Measurements from ENCODE around the gene LOXHD1. TPM values are rescaled to one million over a fixed set of nuclear protein-coding genes. Genes with fewer than 3 reads are reported as not detected.

LOXHD1 gene
- total RNA-seq, 2 experiments from 2014 or later: not detected

GRCh38 chr18:46531482-46531881 lies 125.5 kb downstream of the LOXHD1 start:
- no peaks in the 10 kb centered on the region for H3K36me3 Mint-ChIP-seq (ENCODE audit: low read depth)
- no peaks in the 10 kb centered on the region for H3K4me1 Mint-ChIP-seq
- H3K4me3 Mint-ChIP-seq: no peak overlapping the region
- H3K27ac Mint-ChIP-seq: no peak overlapping the region
- H3K27me3 Mint-ChIP-seq: peaks cover 8% of the 10 kb centered on the region
- CTCF ChIA-PET: interaction anchor here (0.8 to 1.1 kb wide), 2 partner anchors 14 to 358 kb away, joined by 3 to 4 read pairs; a partner anchor contains a TSS
- no peak for DNase-seq
- POLR2A ChIA-PET: no interaction called here
- H3K9me3 Mint-ChIP-seq: no peaks in the 10 kb centered on the region

- POLR2A ChIA-PET: no interaction called here
- H3K4me3 Mint-ChIP-seq: no peak overlapping the region
- DNase-seq: no peak
- no peak overlapping the region for H3K27ac Mint-ChIP-seq
- H3K36me3 Mint-ChIP-seq (ENCODE audit: low read depth): no peaks in the 10 kb centered on the region
- H3K27me3 Mint-ChIP-seq: peaks cover 9% of the 10 kb centered on the region
- CTCF ChIA-PET: interaction anchor here (0.6 kb wide), 1 partner anchor 130 kb away, joined by 3 read pairs; no protein-coding TSS in a partner anchor
- no peaks in the 10 kb centered on the region for H3K4me1 Mint-ChIP-seq
- no peaks in the 10 kb centered on the region for H3K9me3 Mint-ChIP-seq
These were observed 129.0 kb downstream of the LOXHD1 start for GRCh38 chr18:46528037-46528436.

- Mint-ChIP-seq H3K9me3 (no peaks in the 10 kb centered on the region), H3K36me3 (ENCODE audit: low read depth) (no peaks in the 10 kb centered on the region), H3K4me1 (no peaks in the 10 kb centered on the region), H3K4me3 (no peak overlapping the region), H3K27ac (no peak overlapping the region), H3K27me3 (peaks cover 8% of the 10 kb centered on the region)
- ChIA-PET POLR2A (no interaction called here), CTCF (interaction anchor here (1.1 kb wide), 1 partner anchor 11 kb away, joined by 3 read pairs; no protein-coding TSS in a partner anchor)
- no peak for DNase-seq
These were observed 137.2 kb downstream of the LOXHD1 start for GRCh38 chr18:46519870-46520269.

GRCh38 chr18:46518438-46518837 lies 138.6 kb downstream of the LOXHD1 start:
- ChIA-PET CTCF (interaction anchor here (0.8 to 2.4 kb wide), 3 partner anchors 140 to 345 kb away, joined by 3 to 8 read pairs (median 4); a partner anchor contains a TSS), POLR2A (no interaction called here)
- Mint-ChIP-seq H3K27ac (no peak overlapping the region), H3K27me3 (peaks cover 8% of the 10 kb centered on the region), H3K4me1 (no peaks in the 10 kb centered on the region), H3K9me3 (no peaks in the 10 kb centered on the region), H3K36me3 (ENCODE audit: low read depth) (no peaks in the 10 kb centered on the region), H3K4me3 (no peak overlapping the region)
- no peak for DNase-seq

- peaks cover 10% of the 10 kb centered on the region for H3K27me3 Mint-ChIP-seq
- ChIA-PET CTCF (interaction anchor here (1.8 to 2.4 kb wide), 2 partner anchors 236 to 343 kb away, joined by 4 to 8 read pairs; a partner anchor contains a TSS), POLR2A (no interaction called here)
- no peaks in the 10 kb centered on the region for H3K9me3 Mint-ChIP-seq
- no peak for DNase-seq
- H3K27ac Mint-ChIP-seq: no peak overlapping the region
- H3K4me3 Mint-ChIP-seq: no peak overlapping the region
- H3K36me3 Mint-ChIP-seq (ENCODE audit: low read depth): no peaks in the 10 kb centered on the region
- no peaks in the 10 kb centered on the region for H3K4me1 Mint-ChIP-seq
These were observed 140.5 kb downstream of the LOXHD1 start for GRCh38 chr18:46516555-46516954.

GRCh38 chr18:46510386-46510785 lies 146.6 kb downstream of the LOXHD1 start:
- POLR2A ChIA-PET: no interaction called here
- no peaks in the 10 kb centered on the region for H3K36me3 Mint-ChIP-seq (ENCODE audit: low read depth)
- no peak for DNase-seq
- no peaks in the 10 kb centered on the region for H3K4me1 Mint-ChIP-seq
- CTCF ChIA-PET: no interaction called here
- H3K27ac Mint-ChIP-seq: no peak overlapping the region
- H3K9me3 Mint-ChIP-seq: no peaks in the 10 kb centered on the region
- H3K27me3 Mint-ChIP-seq: peaks cover 2% of the 10 kb centered on the region
- H3K4me3 Mint-ChIP-seq: no peak overlapping the region

- CTCF ChIA-PET: no interaction called here
These were observed 147.5 kb downstream of the LOXHD1 start for GRCh38 chr18:46509530-46509929.

GRCh38 chr18:46506974-46507586 lies 149.9 kb downstream of the LOXHD1 start:
- POLR2A ChIA-PET: no interaction called here
- CTCF ChIA-PET: no interaction called here
- no peak for DNase-seq
- Mint-ChIP-seq H3K36me3 (ENCODE audit: low read depth) (no peaks in the 10 kb centered on the region), H3K4me3 (no peak overlapping the region), H3K27ac (no peak overlapping the region), H3K4me1 (no peaks in the 10 kb centered on the region), H3K27me3 (peaks cover under 1% of the 10 kb centered on the region), H3K9me3 (no peaks in the 10 kb centered on the region)

More at GRCh38 chr18:46509530-46509929, 147.5 kb downstream of the LOXHD1 start:
- DNase-seq: no peak
- H3K27me3 Mint-ChIP-seq: peaks cover 2% of the 10 kb centered on the region
- no peaks in the 10 kb centered on the region for H3K4me1 Mint-ChIP-seq
- no peak overlapping the region for H3K27ac Mint-ChIP-seq
- no peaks in the 10 kb centered on the region for H3K9me3 Mint-ChIP-seq
- no peak overlapping the region for H3K4me3 Mint-ChIP-seq
- no peaks in the 10 kb centered on the region for H3K36me3 Mint-ChIP-seq (ENCODE audit: low read depth)
- POLR2A ChIA-PET: no interaction called here

GRCh38 chr18:46502444-46502843 lies 154.6 kb downstream of the LOXHD1 start:
- Mint-ChIP-seq H3K4me3 (no peak overlapping the region), H3K36me3 (ENCODE audit: low read depth) (no peaks in the 10 kb centered on the region), H3K27me3 (peaks cover 2% of the 10 kb centered on the region), H3K27ac (no peak overlapping the region), H3K9me3 (no peaks in the 10 kb centered on the region), H3K4me1 (no peaks in the 10 kb centered on the region)
- DNase-seq: no peak
- ChIA-PET POLR2A (no interaction called here), CTCF (no interaction called here)

GRCh38 chr18:46497129-46497528 lies 159.9 kb downstream of the LOXHD1 start:
- Mint-ChIP-seq H3K4me3 (no peak overlapping the region), H3K4me1 (no peaks in the 10 kb centered on the region), H3K36me3 (ENCODE audit: low read depth) (no peaks in the 10 kb centered on the region), H3K9me3 (peaks cover 2% of the 10 kb centered on the region), H3K27me3 (peaks cover 13% of the 10 kb centered on the region), H3K27ac (no peak overlapping the region)
- ChIA-PET POLR2A (no interaction called here), CTCF (no interaction called here)
- peak; percentile 55 for DNase-seq

- Mint-ChIP-seq H3K4me1 (no peaks in the 10 kb centered on the region), H3K4me3 (no peak overlapping the region), H3K27ac (no peak overlapping the region), H3K9me3 (no peaks in the 10 kb centered on the region), H3K36me3 (ENCODE audit: low read depth) (no peaks in the 10 kb centered on the region), H3K27me3 (peaks cover 10% of the 10 kb centered on the region)
- ChIA-PET CTCF (no interaction called here), POLR2A (no interaction called here)
- DNase-seq: no peak
These were observed 168.4 kb downstream of the LOXHD1 start for GRCh38 chr18:46488471-46489213.

GRCh38 chr18:46485675-46486194 lies 171.3 kb downstream of the LOXHD1 start:
- Mint-ChIP-seq H3K27me3 (peaks cover 5% of the 10 kb centered on the region), H3K27ac (no peak overlapping the region), H3K4me3 (no peak overlapping the region), H3K9me3 (peaks cover 2% of the 10 kb centered on the region), H3K36me3 (ENCODE audit: low read depth) (no peaks in the 10 kb centered on the region), H3K4me1 (no peaks in the 10 kb centered on the region)
- POLR2A ChIA-PET: no interaction called here
- DNase-seq: no peak
- CTCF ChIA-PET: no interaction called here

- H3K4me1 Mint-ChIP-seq: no peaks in the 10 kb centered on the region
- peaks cover 7% of the 10 kb centered on the region for H3K27me3 Mint-ChIP-seq
- no peaks in the 10 kb centered on the region for H3K36me3 Mint-ChIP-seq (ENCODE audit: low read depth)
- ChIA-PET CTCF (no interaction called here), POLR2A (no interaction called here)
- no peak overlapping the region for H3K27ac Mint-ChIP-seq
- no peak for DNase-seq
- H3K9me3 Mint-ChIP-seq: peaks cover 2% of the 10 kb centered on the region
- no peak overlapping the region for H3K4me3 Mint-ChIP-seq
These were observed 172.0 kb downstream of the LOXHD1 start for GRCh38 chr18:46484971-46485370.
